Natural killer cell (primary cell): ENCODE measurements around the gene STAT5B. TPM values are rescaled to one million over a fixed set of nuclear protein-coding genes. Genes with fewer than 3 reads are reported as not detected.
"Not testable (repeated sequence)": the region's sequence is repeated elsewhere in the genome, so short reads cannot be mapped to it uniquely, and the experiment has no call there.

Source experiments
- ATAC-seq, 3 donors: fragments of 150-1000 bp in 2 of 3; fragments of 200-7000 bp in 1 of 3; cut with Tn5 transposase; 1 replicate in 1 of 3; 2 replicates in 2 of 3; pipeline ENCODE4 v1.10.0; 2021; ENCODE audit warnings: mild to moderate bottlenecking in 2 of 3, moderate library complexity in 2 of 3
- DNase-seq, 2 donors: peaks; one replicate each; pipeline versions ENCODE4 v3.0.0 to v3.0.0-alpha.2; 2013 to 2021; ENCODE audit warnings: mixed read lengths in 1 of 2
- H3K27ac ChIP-seq: one replicate; pipeline ENCODE4 v1.5.1; 2013; ENCODE audit warnings: mild to moderate bottlenecking, low read length
- H3K27me3 ChIP-seq: one replicate; pipeline ENCODE4 v1.6.1; 2013; ENCODE audit warnings: low read length; ENCODE audit not compliant: control insufficient read depth, insufficient read depth
- H3K36me3 ChIP-seq: one replicate; pipeline ENCODE4 v1.6.1; 2013; ENCODE audit warnings: low read length; ENCODE audit not compliant: control insufficient read depth, insufficient read depth
- H3K4me1 ChIP-seq: one replicate; pipeline ENCODE4 v1.6.1; 2013; ENCODE audit warnings: low read length; ENCODE audit not compliant: control insufficient read depth, insufficient read depth
- H3K4me3 ChIP-seq: one replicate; pipeline ENCODE4 v1.5.1; 2013; ENCODE audit warnings: low read length
- H3K9me3 ChIP-seq: one replicate; pipeline ENCODE4 v1.6.1; 2013; ENCODE audit warnings: low read length; ENCODE audit not compliant: control insufficient read depth, insufficient read depth
- H3K27ac Mint-ChIP-seq, 2 donors: one replicate each; pipeline ENCODE4 v1.8.0; 2022; ENCODE audit warnings: mild to moderate bottlenecking in 2 of 2, mixed read lengths in 2 of 2, moderate library complexity in 1 of 2
- H3K27me3 Mint-ChIP-seq, 2 donors: one replicate each; pipeline ENCODE4 v1.8.0; 2022; ENCODE audit warnings: low read depth in 2 of 2, mixed read lengths in 2 of 2
- H3K36me3 Mint-ChIP-seq: one replicate; pipeline ENCODE4 v1.8.0; 2022; ENCODE audit warnings: mixed read lengths
- H3K4me1 Mint-ChIP-seq, 2 donors: one replicate each; pipeline ENCODE4 v1.8.0; 2022; ENCODE audit warnings: mixed read lengths in 2 of 2
- H3K4me3 Mint-ChIP-seq: one replicate; pipeline ENCODE4 v1.8.0; 2022; ENCODE audit warnings: mild to moderate bottlenecking, moderate library complexity, mixed read lengths
- H3K9me3 Mint-ChIP-seq, 2 donors: one replicate each; pipeline ENCODE4 v1.8.0; 2022; ENCODE audit warnings: mixed read lengths in 2 of 2
- CTCF ChIP-seq: fragments of 200-600 bp; IDR thresholded peaks from one replicate; pipeline ENCODE4 v1.8.0; 2022; ENCODE audit warnings: antibody characterized with exemption
- WGBS: methylation state at CpG from one replicate; pipeline ENCODE4 v1.1.7; 2013; ENCODE audit warnings: missing lambda C conversion rate; ENCODE audit not compliant: insufficient coverage; 5-methylcytosine and 5-hydroxymethylcytosine counted together
- intact Hi-C: fragments of 100-400 bp; cut with micrococcal nuclease; formaldehyde crosslinking; loops from one replicate; pipeline ENCODE4 v1.14.2; 2022
- total RNA-seq, 4 donors: library from RNA; stranded (reverse); fragments of 120-200 nt in 1 of 4; gene quantifications; one replicate each; pipeline versions ENCODE4 v1.2.3 to v1.2.4, GENCODE V29; 2013 to 2022

Gene STAT5B
- total RNA-seq, 3 donors from 2014 or later (not counting 1 experiment from before 2014, with no cell fraction given): 79.9 to 112 (median 103) TPM

GRCh38 chr17:42221886-42222745 is 54.1 kb downstream of the STAT5B start:
- peaks cover 0 to 8% of the 10 kb centered on the region in 2 donors for H3K4me1 Mint-ChIP-seq
- H3K36me3 Mint-ChIP-seq: peaks cover 6% of the 10 kb centered on the region
- no peaks in the 10 kb centered on the region for H3K9me3 ChIP-seq
- no peak overlapping the region for H3K27ac ChIP-seq
- H3K4me1 ChIP-seq: no peaks in the 10 kb centered on the region
- TF ChIP-seq CTCF: peak; percentile 42
- H3K27ac Mint-ChIP-seq: peak overlapping the region in 1 of 2 donors; percentile 76
- 56% methylated on average over 3 of the region's 3 CpGs for WGBS
- intact Hi-C loops: loop anchor here (10.0 kb wide), 1 partner anchor 53 kb away; the partner anchor contains the start of gene STAT5B
- no peaks in the 10 kb centered on the region for H3K27me3 Mint-ChIP-seq
- H3K4me3 ChIP-seq: no peak overlapping the region
- no peaks in the 10 kb centered on the region for H3K27me3 ChIP-seq
- H3K9me3 Mint-ChIP-seq: no peaks in the 10 kb centered on the region
- peak; percentile 37 to 85 for DNase-seq
- H3K36me3 ChIP-seq: peaks cover 41% of the 10 kb centered on the region
- no peak overlapping the region for H3K4me3 Mint-ChIP-seq
- ATAC-seq: peak; percentile 83 to 97 (median 84)

- H3K4me3 Mint-ChIP-seq, H3K27ac ChIP-seq, DNase-seq, ATAC-seq, H3K4me1 Mint-ChIP-seq, H3K9me3 ChIP-seq, H3K4me3 ChIP-seq, intact Hi-C loops, H3K4me1 ChIP-seq, H3K27me3 ChIP-seq, H3K36me3 Mint-ChIP-seq, H3K27me3 Mint-ChIP-seq, H3K9me3 Mint-ChIP-seq, H3K27ac Mint-ChIP-seq: not testable (repeated sequence)
- peaks cover 62% of the 10 kb centered on the region for H3K36me3 ChIP-seq
- no CpG with 5 or more reads among the region's 17 CpGs for WGBS
Observed at GRCh38 chr17:42219280-42219679, 56.9 kb downstream of the STAT5B start.

GRCh38 chr17:42214156-42214555 is 62.0 kb downstream of the STAT5B start:
- peaks cover 17% of the 10 kb centered on the region for H3K36me3 Mint-ChIP-seq
- H3K4me3 Mint-ChIP-seq: no peak overlapping the region
- ATAC-seq (no peak), DNase-seq (no peak)
- H3K4me1 Mint-ChIP-seq: no peaks in the 10 kb centered on the region
- 100% methylated on average over 1 of the region's 2 CpGs for WGBS
- intact Hi-C loops: no loop called here
- H3K9me3 Mint-ChIP-seq: no peaks in the 10 kb centered on the region
- peaks cover 70% of the 10 kb centered on the region for H3K36me3 ChIP-seq
- H3K27me3 ChIP-seq: no peaks in the 10 kb centered on the region
- no peak for TF ChIP-seq CTCF
- no peak overlapping the region for H3K27ac Mint-ChIP-seq
- H3K27ac ChIP-seq: no peak overlapping the region
- no peak overlapping the region for H3K4me3 ChIP-seq
- no peaks in the 10 kb centered on the region for H3K9me3 ChIP-seq
- H3K27me3 Mint-ChIP-seq: no peaks in the 10 kb centered on the region
- H3K4me1 ChIP-seq: no peaks in the 10 kb centered on the region

- DNase-seq (no peak), ATAC-seq (no peak)
- Histone ChIP-seq H3K36me3 (peaks cover 69% of the 10 kb centered on the region), H3K27ac (no peak overlapping the region), H3K4me3 (no peak overlapping the region), H3K4me1 (no peaks in the 10 kb centered on the region), H3K9me3 (no peaks in the 10 kb centered on the region), H3K27me3 (no peaks in the 10 kb centered on the region)
- Mint-ChIP-seq H3K27ac (no peak overlapping the region), H3K27me3 (no peaks in the 10 kb centered on the region), H3K4me1 (no peaks in the 10 kb centered on the region), H3K36me3 (peaks cover 14% of the 10 kb centered on the region), H3K4me3 (no peak overlapping the region), H3K9me3 (no peaks in the 10 kb centered on the region)
- 97% methylated on average over 7 of the region's 7 CpGs for WGBS
- TF ChIP-seq CTCF: no peak
- intact Hi-C loops: no loop called here
Observed at GRCh38 chr17:42212382-42212781, 63.8 kb downstream of the STAT5B start.

GRCh38 chr17:42211921-42212341 is 64.3 kb downstream of the STAT5B start:
- H3K4me3 Mint-ChIP-seq, H3K4me1 Mint-ChIP-seq, H3K27me3 Mint-ChIP-seq, DNase-seq, H3K27ac Mint-ChIP-seq, H3K36me3 Mint-ChIP-seq, intact Hi-C loops, H3K27ac ChIP-seq, ATAC-seq, H3K27me3 ChIP-seq, H3K9me3 Mint-ChIP-seq, H3K9me3 ChIP-seq, H3K4me1 ChIP-seq, H3K4me3 ChIP-seq: not testable (repeated sequence)
- 79% methylated on average over 9 of the region's 9 CpGs for WGBS
- H3K36me3 ChIP-seq: peaks cover 68% of the 10 kb centered on the region
